Placental pericyte (primary cell): ENCODE measurements around the gene HTATIP2. TPM values are rescaled to one million over a fixed set of nuclear protein-coding genes. Genes with fewer than 3 reads are reported as not detected.

Source experiments
- total RNA-seq: library from RNA; depleted of rRNA; stranded (reverse); fragments of >200 nt; gene quantifications from 2 replicates; pipeline ENCODE4 v1.2.3, GENCODE V29; 2012

The HTATIP2 gene
- 38.4 and 56.2 TPM in 2 replicates for total RNA-seq

DNA sequence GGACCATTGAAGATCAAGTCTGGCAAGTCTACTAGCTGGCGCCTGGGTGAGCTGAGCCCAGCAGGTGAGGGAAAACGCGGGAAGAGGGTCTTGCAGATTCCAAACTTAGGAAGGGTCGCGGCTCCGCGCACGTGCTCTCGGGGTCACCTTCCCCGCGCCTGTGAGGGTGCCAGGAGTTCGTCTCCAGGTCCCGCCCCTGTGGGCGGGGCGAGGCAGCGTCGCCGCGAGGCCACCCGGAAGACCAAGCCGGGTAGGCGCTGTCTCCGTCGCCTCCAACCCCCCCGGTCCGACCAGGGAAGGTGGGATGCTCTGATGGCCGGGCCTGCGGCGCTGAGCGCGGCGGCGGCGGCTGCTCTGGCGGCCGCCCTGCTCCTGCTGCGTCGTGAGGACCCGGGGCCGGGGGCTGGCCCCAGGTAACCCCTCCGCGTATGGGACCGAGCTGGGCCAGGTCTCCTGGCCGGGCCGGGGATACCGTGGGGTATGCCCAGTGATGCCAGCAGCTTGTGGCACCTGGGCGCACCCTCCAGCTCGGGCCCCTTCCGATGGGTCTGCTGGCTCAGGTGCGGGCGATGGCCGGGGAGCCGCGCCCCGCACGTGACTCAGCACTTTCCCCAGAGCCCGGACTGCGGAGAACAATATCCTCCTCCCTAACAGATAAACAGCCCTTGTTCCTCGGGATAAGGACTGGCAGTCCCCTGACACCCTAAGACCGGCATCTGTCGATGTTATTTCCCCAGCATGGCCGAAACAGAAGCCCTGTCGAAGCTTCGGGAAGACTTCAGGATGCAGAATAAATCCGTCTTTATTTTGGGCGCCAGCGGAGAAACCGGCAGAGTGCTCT lies at the start of gene HTATIP2:
Gene HTATIP2 (plus strand): TSS at position 215 of the 841 bp plus-strand sequence. CDS start 524 bp downstream, at position 739.

DNA sequence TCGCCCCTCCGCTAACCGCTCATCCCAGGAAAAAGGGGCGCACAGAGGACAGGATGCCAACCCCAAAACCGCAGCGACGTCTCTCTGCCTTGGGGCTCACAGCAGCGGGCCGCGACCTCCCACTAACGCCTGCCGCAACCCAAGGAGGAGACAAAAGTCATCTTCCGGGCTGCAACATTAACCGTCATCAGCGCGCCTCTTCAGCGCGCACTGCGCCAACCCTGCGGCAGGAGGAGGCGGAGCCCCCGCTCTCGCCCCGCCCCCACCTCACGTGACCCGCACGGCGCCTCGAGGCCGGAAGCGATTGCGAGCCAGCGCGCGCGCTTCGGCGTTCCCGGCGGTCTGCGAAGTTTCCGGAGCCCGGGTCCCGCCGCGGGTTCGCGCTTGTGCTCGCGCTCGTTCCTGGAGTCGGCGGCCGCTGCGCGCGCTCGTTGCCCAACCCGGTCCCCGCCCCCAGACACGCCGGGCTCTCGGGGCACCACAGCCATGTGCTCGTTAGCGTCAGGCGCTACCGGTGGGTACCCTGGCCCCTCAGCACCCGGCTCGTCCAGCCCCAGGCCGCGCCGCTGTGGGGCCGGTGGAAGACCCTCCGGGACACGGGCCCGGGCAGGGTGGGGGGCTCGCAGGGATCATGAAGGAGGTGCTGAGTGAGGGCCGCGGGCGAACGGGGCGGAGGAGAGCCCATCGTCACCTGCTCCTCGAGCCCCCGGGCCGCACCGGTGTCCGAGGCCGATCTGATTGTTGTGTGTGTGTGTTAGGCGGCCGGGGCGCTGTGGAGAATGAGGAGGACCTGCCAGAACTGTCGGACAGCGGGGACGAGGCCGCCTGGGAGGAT lies 24.0 kb downstream of the HTATIP2 start, which contains the start of gene PRMT3:
Gene PRMT3 (plus strand): TSS at position 456 of the 835 bp plus-strand sequence. CDS start 31 bp downstream, at position 487.

Other genes starting within 250 kb of the HTATIP2 start
- gene DBX1, start 203.2 kb upstream of the HTATIP2 start, total RNA-seq: not detected in 2 replicates
- 13.8 and 18.9 TPM in 2 replicates for gene PRMT3, start 24.0 kb downstream of the HTATIP2 start, total RNA-seq
- not detected in 2 replicates for gene SLC6A5, start 235.9 kb downstream of the HTATIP2 start, total RNA-seq